Astrocyte of the cerebellum (primary cell): ENCODE data around the gene COQ7.

Experiments
- DNase-seq: peaks from one replicate; pipeline ENCODE4 v3.0.0-alpha.2; 2011; ENCODE audit warnings: low read depth
- H3K4me3 ChIP-seq: 2 replicates; pipeline ENCODE4 v1.5.1; 2011; ENCODE audit warnings: mild to moderate bottlenecking, low read depth, low read length, moderate library complexity
- CTCF ChIP-seq: IDR thresholded peaks from 2 replicates; pipeline ENCODE4 v1.5.1; 2012; ENCODE audit warnings: low read length, low read depth, moderate library complexity, mild to moderate bottlenecking; ENCODE audit errors: missing control alignments
- in situ Hi-C: cut with HindIII; loops from 2 replicates; pipeline ENCODE4 v1.10.0; 2017; ENCODE audit warnings: low sequenced_read_pairs

The COQ7 gene

DNA sequence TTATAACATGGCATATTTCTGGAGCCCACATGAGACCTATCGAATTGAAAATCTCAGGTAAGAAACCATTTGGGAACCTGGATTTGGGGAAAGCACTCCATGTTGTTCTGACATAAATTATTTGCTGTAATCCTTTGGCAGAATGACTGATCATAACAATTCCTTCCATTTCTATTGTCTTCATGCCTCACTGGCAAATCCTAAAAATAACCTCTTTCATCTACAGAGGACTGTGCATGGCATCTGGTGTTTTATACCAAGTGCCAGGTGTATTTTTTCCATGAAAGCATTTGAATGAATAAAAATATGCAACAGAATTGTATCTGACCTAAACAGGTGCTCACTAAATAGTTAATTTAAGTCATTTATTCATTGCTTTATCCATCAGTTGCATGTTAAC, 33.7 kb upstream of the COQ7 start:
- no peak for DNase-seq
- TF ChIP-seq CTCF: no peak
- in situ Hi-C loops: no loop called here
- no peak overlapping the region for H3K4me3 ChIP-seq

DNA sequence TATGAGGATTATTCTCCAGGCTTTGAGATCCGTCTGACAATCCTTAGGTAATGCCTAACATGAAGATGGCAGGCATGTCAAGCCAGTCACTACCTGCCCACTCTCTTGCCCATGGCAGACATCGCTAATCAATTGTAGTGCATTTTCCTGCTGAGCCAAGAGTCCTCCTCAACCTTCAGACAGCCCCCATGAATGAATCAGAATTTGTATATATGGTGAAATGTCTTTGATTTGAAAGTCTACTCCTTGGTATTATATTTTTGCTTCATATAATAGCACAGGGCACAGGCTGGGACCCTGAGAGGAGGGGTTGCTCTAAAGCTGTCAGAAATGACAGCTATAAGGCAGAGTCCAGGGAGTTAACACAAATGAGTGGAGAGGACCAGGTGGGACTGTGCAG, 27.0 kb upstream of the COQ7 start:
- TF ChIP-seq CTCF: no peak
- no peak for DNase-seq
- in situ Hi-C loops: no loop called here
- H3K4me3 ChIP-seq: no peak overlapping the region

DNA sequence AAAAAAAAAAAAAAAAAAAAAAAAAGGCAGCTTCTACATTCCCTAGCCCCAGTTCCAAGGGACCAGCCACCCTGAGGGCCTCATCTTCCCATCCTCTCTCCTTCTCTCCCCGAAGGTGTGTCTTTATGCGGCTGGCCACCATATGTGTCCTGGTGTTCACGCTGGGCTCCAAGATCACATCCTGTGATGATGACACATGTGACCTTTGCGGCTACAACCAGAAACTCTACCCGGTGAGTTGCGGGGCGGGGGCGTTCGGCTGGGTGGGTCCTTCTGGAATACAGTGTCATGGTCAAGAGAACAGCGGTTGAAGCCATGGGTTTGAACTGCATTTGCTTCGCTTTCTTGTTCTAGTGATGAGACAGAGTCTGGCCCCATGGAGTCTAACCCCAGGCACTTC, 22.6 kb upstream of the COQ7 start:
- in situ Hi-C loops: no loop called here
- DNase-seq: no peak

GRCh38 chr16:19046062-19046461, 21.4 kb upstream of the COQ7 start:
- in situ Hi-C loops: no loop called here
- no peak for DNase-seq
- H3K4me3 ChIP-seq: no peak overlapping the region
- no peak for TF ChIP-seq CTCF

More for the DNA sequence above, 22.6 kb upstream of the COQ7 start:
- TF ChIP-seq CTCF: no peak
- no peak overlapping the region for H3K4me3 ChIP-seq

DNA sequence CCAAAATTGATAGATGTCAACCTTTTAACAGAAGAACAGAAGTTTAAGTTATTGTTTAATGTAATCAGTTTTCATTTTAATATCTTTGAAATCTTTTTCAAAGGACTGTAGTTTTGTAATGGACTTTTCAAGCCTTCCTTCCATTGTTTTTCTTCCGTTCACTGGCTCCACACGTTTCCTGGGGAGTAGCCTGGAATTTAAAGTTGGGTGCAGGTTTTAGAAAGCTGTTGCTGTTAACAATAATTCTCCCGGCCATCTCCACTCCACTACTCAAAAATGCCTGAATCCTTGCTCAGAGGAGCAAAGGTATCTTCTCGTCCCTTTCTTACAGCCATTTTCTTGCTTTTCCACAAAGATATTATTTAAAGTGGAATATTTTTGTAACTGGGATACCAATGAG, 4.7 kb upstream of the COQ7 start:
- no peak for TF ChIP-seq CTCF
- H3K4me3 ChIP-seq: no peak overlapping the region
- no peak for DNase-seq
- in situ Hi-C loops: loop anchor here (5.0 kb wide), 1 partner anchor 90 kb away; no protein-coding TSS in a partner anchor

GRCh38 chr16:19066988-19067348, 446 bp upstream of the COQ7 start:
- in situ Hi-C loops: no loop called here
- peak overlapping the region; percentile 71 for H3K4me3 ChIP-seq
- DNase-seq: no peak
- TF ChIP-seq CTCF: no peak
